Smooth muscle cell (in vitro differentiated cells): ENCODE measurements around the gene NEU4. TPM values are rescaled to one million over a fixed set of nuclear protein-coding genes. Genes with fewer than 3 reads are reported as not detected.
"Not testable (repeated sequence)": the region's sequence is repeated elsewhere in the genome, so short reads cannot be mapped to it uniquely, and the experiment has no call there.

Experiments
- DNase-seq: peaks from one replicate; lab custom pipeline; 2025; ENCODE audit not compliant: unreplicated experiment; lab: John Stamatoyannopoulos, UW
- H2AFZ ChIP-seq: fragments of 200-600 bp; sonication (generic); 2 replicates; pipeline ENCODE4 v1.6.0; 2016; ENCODE audit warnings: antibody characterized with exemption, low read depth, mild to moderate bottlenecking
- H3F3A ChIP-seq: fragments of 200-600 bp; sonication (generic); 2 replicates; pipeline ENCODE4 v1.6.0; 2017; ENCODE audit warnings: antibody characterized with exemption, low read depth
- H3K27ac ChIP-seq: fragments of 200-600 bp; sonication (generic); 2 replicates; pipeline ENCODE4 v1.5.1; 2016; ENCODE audit warnings: low read depth, mild to moderate bottlenecking
- H3K27me3 ChIP-seq: fragments of 200-600 bp; sonication (generic); 2 replicates; pipeline ENCODE4 v1.6.1; 2016; ENCODE audit warnings: low read depth, mild to moderate bottlenecking
- H3K36me3 ChIP-seq: fragments of 200-600 bp; sonication (generic); 2 replicates; pipeline ENCODE4 v1.5.1; 2016; ENCODE audit warnings: low read depth
- H3K4me1 ChIP-seq: fragments of 200-600 bp; sonication (generic); 2 replicates; pipeline ENCODE4 v1.5.1; 2016; ENCODE audit warnings: low read depth
- H3K4me2 ChIP-seq: fragments of 200-600 bp; sonication (generic); 2 replicates; pipeline ENCODE4 v1.6.0; 2016; ENCODE audit warnings: mild to moderate bottlenecking
- H3K4me3 ChIP-seq: fragments of 200-600 bp; sonication (generic); 2 replicates; pipeline ENCODE4 v1.5.1; 2016; ENCODE audit warnings: mild to moderate bottlenecking
- H3K79me2 ChIP-seq: fragments of 200-600 bp; sonication (generic); 2 replicates; pipeline ENCODE4 v1.6.0; 2016; ENCODE audit warnings: low read depth, mild to moderate bottlenecking
- H3K9ac ChIP-seq: fragments of 200-600 bp; sonication (generic); 2 replicates; pipeline ENCODE4 v1.6.0; 2016; ENCODE audit warnings: low read depth
- H3K9me3 ChIP-seq: fragments of 200-600 bp; sonication (generic); replicated peaks from 2 replicates; pipeline ENCODE4 v1.5.1; 2016; ENCODE audit warnings: low read depth
- H4K20me1 ChIP-seq: fragments of 200-600 bp; sonication (generic); 2 replicates; pipeline ENCODE4 v1.6.0; 2016; ENCODE audit warnings: low read depth
- WGBS: methylation state at CpG from one replicate; pipeline ENCODE4 v1.1.7; 2016; ENCODE audit warnings: low lambda C conversion rate; 5-methylcytosine and 5-hydroxymethylcytosine counted together
- polyA plus RNA-seq: library from polyadenylated mRNA; unstranded; fragments of >200 nt; fragmentation: Nextera tagmentation; extraction: Ambion mirVana; gene quantifications from 2 replicates; pipeline ENCODE4 v1.2.1, GENCODE V29; 2016
- total RNA-seq: library from RNA; depleted of rRNA; stranded (reverse); fragments of >200 nt; gene quantifications from 2 replicates; pipeline ENCODE4 v1.2.3, GENCODE V29; 2014
- TF ChIP-seq, protein P1 (sequence below): fragments of 200-600 bp; sonication (generic); IDR thresholded peaks from 2 replicates; pipeline ENCODE4 v1.5.1; 2017; ENCODE audit warnings: borderline replicate concordance, mild to moderate bottlenecking, antibody characterized with exemption; ENCODE audit not compliant: insufficient read depth, poor library complexity, severe bottlenecking

Gene NEU4
- total and polyA plus RNA-seq, 2 experiments from 2014 or later: 0.10 TPM; not detected in 1

- H3K36me3 ChIP-seq: no peaks in the 10 kb centered on the region
- H3K4me1 ChIP-seq: no peaks in the 10 kb centered on the region
- H4K20me1 ChIP-seq: no peaks in the 10 kb centered on the region
- no peak overlapping the region for H3K4me3 ChIP-seq
- H2AFZ ChIP-seq: no peak overlapping the region
- TF ChIP-seq, protein P1, sequence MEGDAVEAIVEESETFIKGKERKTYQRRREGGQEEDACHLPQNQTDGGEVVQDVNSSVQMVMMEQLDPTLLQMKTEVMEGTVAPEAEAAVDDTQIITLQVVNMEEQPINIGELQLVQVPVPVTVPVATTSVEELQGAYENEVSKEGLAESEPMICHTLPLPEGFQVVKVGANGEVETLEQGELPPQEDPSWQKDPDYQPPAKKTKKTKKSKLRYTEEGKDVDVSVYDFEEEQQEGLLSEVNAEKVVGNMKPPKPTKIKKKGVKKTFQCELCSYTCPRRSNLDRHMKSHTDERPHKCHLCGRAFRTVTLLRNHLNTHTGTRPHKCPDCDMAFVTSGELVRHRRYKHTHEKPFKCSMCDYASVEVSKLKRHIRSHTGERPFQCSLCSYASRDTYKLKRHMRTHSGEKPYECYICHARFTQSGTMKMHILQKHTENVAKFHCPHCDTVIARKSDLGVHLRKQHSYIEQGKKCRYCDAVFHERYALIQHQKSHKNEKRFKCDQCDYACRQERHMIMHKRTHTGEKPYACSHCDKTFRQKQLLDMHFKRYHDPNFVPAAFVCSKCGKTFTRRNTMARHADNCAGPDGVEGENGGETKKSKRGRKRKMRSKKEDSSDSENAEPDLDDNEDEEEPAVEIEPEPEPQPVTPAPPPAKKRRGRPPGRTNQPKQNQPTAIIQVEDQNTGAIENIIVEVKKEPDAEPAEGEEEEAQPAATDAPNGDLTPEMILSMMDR: no peak
- DNase-seq: no peak
- H3K9ac ChIP-seq: no peak overlapping the region
- no peaks in the 10 kb centered on the region for H3K9me3 ChIP-seq
- H3K79me2 ChIP-seq: no peaks in the 10 kb centered on the region
- H3K4me2 ChIP-seq: no peak overlapping the region
- no peaks in the 10 kb centered on the region for H3F3A ChIP-seq
- no peaks in the 10 kb centered on the region for H3K27me3 ChIP-seq
- H3K27ac ChIP-seq: no peak overlapping the region
- 92% methylated on average over 40 of the region's 48 CpGs for WGBS
Measured at GRCh38 chr2:241815477-241816430, 6.8 kb downstream of the NEU4 start.

- no peak overlapping the region for H3K9ac ChIP-seq
- H3K9me3 ChIP-seq: no peaks in the 10 kb centered on the region
- no peaks in the 10 kb centered on the region for H3K36me3 ChIP-seq
- H3F3A ChIP-seq: no peaks in the 10 kb centered on the region
- H3K27ac ChIP-seq: no peak overlapping the region
- no peak overlapping the region for H3K4me3 ChIP-seq
- no peaks in the 10 kb centered on the region for H3K79me2 ChIP-seq
- no peak for DNase-seq
- H3K4me1 ChIP-seq: no peaks in the 10 kb centered on the region
- TF ChIP-seq, protein P1: no peak
- H4K20me1 ChIP-seq: no peaks in the 10 kb centered on the region
- no peak overlapping the region for H2AFZ ChIP-seq
- no peak overlapping the region for H3K4me2 ChIP-seq
- no peaks in the 10 kb centered on the region for H3K27me3 ChIP-seq
- 90% methylated on average over 30 of the region's 33 CpGs for WGBS
Measured at GRCh38 chr2:241816431-241817121, 7.6 kb downstream of the NEU4 start.

GRCh38 chr2:241817126-241817820 is 8.3 kb downstream of the NEU4 start:
- no peaks in the 10 kb centered on the region for H3K4me1 ChIP-seq
- no peaks in the 10 kb centered on the region for H3K79me2 ChIP-seq
- no peaks in the 10 kb centered on the region for H3K27me3 ChIP-seq
- no peak for DNase-seq
- no peak overlapping the region for H3K4me3 ChIP-seq
- H3K4me2 ChIP-seq: no peak overlapping the region
- TF ChIP-seq, protein P1: no peak
- no peaks in the 10 kb centered on the region for H3K9me3 ChIP-seq
- no peaks in the 10 kb centered on the region for H4K20me1 ChIP-seq
- H3K36me3 ChIP-seq: no peaks in the 10 kb centered on the region
- H3K9ac ChIP-seq: no peak overlapping the region
- WGBS: 72% methylated on average over 15 of the region's 16 CpGs
- H3K27ac ChIP-seq: no peak overlapping the region
- H3F3A ChIP-seq: no peaks in the 10 kb centered on the region
- H2AFZ ChIP-seq: no peak overlapping the region

DNA sequence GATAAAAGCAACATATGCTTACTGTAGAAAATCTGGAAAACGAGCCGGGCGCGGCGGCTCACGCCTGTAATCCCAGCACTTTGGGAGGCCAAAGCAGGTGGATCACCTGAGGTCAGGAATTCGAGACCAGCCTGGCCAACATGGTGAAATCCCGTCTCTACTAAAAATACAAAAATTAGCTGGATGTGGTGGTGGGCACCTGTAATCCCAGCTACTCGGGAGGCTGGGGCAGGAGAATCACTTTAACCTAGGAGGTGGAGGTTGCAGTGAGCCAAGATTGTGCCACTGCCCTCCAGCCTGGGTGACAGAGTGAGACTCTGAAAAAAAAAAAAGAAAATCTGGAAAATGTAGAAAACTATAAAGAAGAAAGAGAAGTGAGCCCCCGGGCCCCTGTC is 8.8 kb downstream of the NEU4 start:
- 89% methylated on average over 10 of the region's 10 CpGs for WGBS
- not testable (repeated sequence) for H3K4me3 ChIP-seq, H3K27me3 ChIP-seq, H3K36me3 ChIP-seq, H4K20me1 ChIP-seq, H3K9me3 ChIP-seq, H3K27ac ChIP-seq, H3K4me1 ChIP-seq, H2AFZ ChIP-seq, H3F3A ChIP-seq, H3K79me2 ChIP-seq, H3K9ac ChIP-seq, DNase-seq, H3K4me2 ChIP-seq
